GM13977 (cell line): ENCODE measurements around the gene SGO2.

Experiments
- DNase-seq: peaks from one replicate; pipeline ENCODE4 v3.0.0; 2012; ENCODE audit warnings: low spot score
- in situ Hi-C: fragments of 300-500 bp; cut with MboI; formaldehyde crosslinking; loops from one replicate; pipeline ENCODE4 v1.12.0; 2022; ENCODE audit warnings: low sequenced_read_pairs, low pct_unique_long_range_greater_than_20kb, mixed read lengths, inconsistent platforms; ENCODE audit not compliant: unreplicated experiment
- TF ChIP-seq, protein P1 (sequence below): IDR thresholded peaks from 2 replicates; pipeline ENCODE4 v1.5.1; 2012; ENCODE audit warnings: mild to moderate bottlenecking, control low read depth; ENCODE audit not compliant: insufficient read depth; ENCODE audit errors: extremely low read depth, missing control alignments

Gene SGO2

DNA sequence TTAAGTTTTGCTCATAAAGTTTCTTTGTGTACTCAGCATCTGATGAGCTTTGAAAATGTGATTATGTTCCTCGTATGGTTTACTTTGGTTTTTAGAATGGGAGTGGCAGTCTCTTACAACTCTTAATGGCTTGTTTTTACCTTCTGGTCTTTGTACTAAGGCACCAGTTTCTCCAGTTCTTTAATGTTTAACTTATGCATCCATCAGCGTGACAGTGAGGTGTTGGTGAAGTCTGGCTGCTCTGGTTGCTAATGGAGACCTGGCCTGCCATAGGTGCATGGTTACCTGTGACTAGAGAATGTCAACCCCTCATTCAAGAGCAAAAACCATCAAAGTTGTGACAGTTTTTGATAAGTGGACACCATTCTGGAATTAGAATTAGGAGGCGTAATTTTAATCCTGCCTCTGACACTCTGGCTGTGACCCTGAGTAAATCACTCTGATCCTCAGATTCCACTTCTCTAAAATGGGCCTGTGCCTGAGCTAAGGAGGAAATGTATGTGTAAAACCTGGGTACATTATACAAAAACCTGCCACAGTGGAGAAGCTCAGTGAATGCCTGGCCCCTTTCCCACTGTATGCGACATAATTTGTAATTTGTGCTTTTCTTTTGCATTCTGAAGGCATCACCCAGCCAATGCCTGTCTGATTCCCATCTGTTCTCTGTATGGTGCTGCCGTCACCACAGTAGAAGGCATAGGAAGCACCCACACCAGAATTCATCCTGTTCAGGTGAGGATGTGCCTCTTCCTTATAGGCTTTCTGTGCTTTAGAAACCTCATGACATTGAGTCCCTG, 71.0 kb downstream of the SGO2 start:
- in situ Hi-C loops = no loop called here
- no peak for DNase-seq
- TF ChIP-seq, protein P1, sequence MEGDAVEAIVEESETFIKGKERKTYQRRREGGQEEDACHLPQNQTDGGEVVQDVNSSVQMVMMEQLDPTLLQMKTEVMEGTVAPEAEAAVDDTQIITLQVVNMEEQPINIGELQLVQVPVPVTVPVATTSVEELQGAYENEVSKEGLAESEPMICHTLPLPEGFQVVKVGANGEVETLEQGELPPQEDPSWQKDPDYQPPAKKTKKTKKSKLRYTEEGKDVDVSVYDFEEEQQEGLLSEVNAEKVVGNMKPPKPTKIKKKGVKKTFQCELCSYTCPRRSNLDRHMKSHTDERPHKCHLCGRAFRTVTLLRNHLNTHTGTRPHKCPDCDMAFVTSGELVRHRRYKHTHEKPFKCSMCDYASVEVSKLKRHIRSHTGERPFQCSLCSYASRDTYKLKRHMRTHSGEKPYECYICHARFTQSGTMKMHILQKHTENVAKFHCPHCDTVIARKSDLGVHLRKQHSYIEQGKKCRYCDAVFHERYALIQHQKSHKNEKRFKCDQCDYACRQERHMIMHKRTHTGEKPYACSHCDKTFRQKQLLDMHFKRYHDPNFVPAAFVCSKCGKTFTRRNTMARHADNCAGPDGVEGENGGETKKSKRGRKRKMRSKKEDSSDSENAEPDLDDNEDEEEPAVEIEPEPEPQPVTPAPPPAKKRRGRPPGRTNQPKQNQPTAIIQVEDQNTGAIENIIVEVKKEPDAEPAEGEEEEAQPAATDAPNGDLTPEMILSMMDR = no peak

DNA sequence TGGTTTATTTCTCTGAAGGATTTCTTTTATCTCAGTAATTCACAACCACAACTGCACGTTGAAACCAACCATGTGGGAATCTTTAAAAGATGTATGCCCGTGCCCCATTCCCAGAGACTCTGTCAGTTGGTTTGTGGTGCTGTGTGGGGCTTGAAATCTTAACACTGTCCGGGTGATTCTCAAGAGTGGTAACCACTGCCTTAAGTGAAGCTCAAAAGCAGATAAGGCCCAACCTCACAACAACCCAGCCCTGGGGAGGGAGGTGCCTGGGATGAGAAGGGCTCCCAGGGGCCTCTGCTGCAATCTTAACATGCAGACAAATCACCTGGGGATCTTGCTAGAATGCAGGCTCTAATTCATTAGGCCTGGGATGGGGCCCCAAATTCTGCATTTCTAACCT, 73.2 kb downstream of the SGO2 start:
- TF ChIP-seq, protein P1 = no peak
- in situ Hi-C loops = no loop called here
- DNase-seq = no peak

GRCh38 chr2:200600549-200601225, 74.7 kb downstream of the SGO2 start:
- in situ Hi-C loops = no loop called here
- DNase-seq = no peak
- TF ChIP-seq, protein P1 = no peak

DNA sequence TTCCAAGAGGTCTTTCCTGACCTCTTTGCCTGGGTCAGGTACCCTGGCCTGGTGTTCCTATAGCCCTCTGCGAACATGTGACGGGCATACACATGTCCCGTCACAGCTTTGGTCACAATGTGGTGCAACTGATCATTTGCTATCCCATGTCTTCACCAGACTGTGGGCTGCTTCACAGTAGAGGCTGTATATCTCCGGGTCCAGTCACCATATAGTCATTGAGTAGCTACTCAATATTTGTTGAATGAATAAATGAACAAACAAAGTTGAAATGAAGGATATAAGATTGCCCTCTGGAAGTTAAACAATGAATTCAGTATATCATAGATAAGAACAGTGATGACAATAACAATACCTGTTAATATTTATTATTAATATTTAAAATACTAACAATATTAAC, 76.6 kb downstream of the SGO2 start:
- TF ChIP-seq, protein P1 = no peak
- DNase-seq = no peak
- in situ Hi-C loops = no loop called here

DNA sequence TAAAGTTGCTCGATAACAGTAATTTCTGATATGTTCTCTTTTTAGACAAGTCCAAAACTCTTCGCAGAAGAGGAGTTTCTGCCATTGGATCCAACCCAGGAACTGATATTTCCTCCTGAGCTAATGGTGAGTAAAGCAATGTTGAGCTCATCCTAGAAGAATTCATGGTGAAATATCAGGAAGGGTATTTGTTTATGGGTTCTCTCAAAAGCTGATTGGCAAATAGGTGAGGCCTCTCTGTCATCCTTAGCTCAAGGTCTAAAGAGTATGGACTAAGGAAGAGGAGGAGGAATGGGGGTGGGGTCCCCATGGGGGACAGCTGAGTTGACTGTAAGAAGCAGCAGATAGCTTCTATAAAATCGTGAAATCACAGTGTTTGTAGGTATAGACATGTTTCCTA, 78.0 kb downstream of the SGO2 start:
- no peak for DNase-seq
- in situ Hi-C loops = no loop called here
- TF ChIP-seq, protein P1 = no peak

DNA sequence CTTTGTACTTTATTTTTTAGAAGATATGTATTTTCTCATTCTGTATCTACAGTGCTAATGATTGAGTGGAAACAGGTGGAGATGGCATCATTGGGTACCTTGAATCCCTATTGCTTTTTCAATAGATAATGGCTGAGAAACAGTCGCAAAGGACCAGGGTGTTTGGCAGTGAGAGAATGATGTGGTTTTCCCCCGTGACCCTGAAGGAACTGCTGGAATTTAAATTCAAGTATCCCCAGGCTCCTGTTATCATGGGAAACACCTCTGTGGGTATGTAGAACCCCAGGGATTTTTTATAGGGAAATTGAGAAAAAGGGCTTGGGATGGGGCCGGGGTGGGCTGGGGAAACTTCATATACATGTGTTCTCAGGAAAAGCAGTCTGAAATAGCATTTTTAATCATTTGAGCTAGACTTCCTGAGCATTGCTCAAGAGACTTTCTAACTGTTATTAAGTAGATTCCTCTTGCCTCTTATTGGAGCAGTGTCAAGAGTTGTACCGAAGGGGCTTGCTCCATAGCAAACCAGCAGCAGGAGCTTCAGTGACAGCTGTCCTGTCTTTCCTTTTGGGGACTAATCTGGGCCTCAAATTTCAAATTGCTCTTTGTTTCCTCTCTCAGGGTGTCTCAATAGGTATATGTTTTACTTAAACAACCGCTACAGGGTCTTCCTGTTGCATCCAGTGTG, 78.7 kb downstream of the SGO2 start:
- TF ChIP-seq, protein P1 = no peak
- no peak for DNase-seq
- in situ Hi-C loops = no loop called here
